Measurements from ENCODE around the gene GABRB2. TPM values are rescaled to one million over a fixed set of nuclear protein-coding genes. Genes with fewer than 3 reads are reported as not detected.
A peak's percentile ranks its signal among the peaks of the same experiment; 100 is the strongest.
"Not testable (repeated sequence)": the region's sequence is repeated elsewhere in the genome, so short reads cannot be mapped to it uniquely, and the experiment has no call there.

Gene GABRB2
- total RNA-seq, 2 donors from 2014 or later: 1.4 TPM

DNA sequence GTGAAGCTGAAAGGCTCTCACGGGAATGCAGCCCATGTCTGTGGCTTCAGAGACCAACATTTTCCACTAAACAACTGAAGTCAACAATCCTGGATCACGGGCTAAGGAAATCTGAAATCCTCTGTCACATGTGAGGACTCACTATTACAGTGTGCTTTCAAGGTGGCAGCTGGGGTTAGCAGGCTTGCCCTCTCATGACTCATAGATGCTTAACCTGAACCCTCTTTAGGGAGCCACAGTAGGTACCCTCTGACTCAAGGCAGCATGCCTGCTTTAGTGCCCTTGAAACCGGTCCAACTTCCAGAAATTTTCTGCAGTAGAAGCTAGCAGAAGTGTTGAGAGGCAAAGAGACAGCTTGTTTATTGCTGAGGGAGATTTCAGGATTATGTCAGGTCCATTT lies 232.5 kb downstream of the GABRB2 start:
- ATAC-seq (peak in 1 of 2 donors; percentile 92), DNase-seq (no peak)
- intact Hi-C loops (cut with DNase I): no loop called here

DNA sequence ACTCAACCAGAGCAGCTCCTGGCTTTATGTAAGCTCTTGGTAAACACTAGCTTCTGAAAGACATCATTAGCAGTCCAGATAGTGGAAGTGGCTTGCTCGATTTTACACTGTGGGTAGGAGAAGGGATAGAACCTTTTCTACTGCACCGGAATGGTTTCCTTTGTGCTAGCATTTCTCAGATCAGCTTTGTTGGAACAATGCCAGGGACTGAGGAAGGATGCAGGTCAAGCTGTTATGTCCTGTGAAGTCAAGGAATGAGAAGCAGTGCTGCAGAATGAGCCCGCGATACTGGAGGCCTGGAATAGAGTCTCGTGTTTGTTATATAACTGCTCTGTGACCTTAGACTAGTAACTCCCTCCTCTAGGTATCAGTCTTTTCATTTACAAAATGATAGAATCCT lies 233.6 kb downstream of the GABRB2 start:
- ATAC-seq (no peak), DNase-seq (no peak)
- intact Hi-C loops (cut with DNase I): no loop called here

DNA sequence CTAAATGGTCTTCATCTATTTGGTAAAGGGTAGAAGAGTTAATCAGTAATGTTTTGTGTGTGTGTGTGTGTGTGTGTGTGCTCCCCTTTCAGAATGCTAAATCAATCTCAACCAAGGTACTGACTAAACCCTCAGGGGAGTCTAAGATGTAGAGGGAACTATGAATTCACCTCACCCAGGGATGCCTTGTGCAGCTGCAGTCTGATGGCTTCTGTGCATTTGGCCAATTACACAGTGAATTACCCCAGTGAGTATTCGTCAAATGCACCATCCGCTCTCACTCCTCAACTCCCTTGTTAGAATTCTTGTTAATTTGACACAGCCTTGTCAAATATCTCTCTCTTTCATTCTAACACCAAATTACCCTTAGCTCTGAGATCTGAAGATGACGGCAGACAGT lies 234.6 kb downstream of the GABRB2 start:
- DNase-seq (no peak), ATAC-seq (no peak)
- intact Hi-C loops (cut with DNase I): no loop called here

DNA sequence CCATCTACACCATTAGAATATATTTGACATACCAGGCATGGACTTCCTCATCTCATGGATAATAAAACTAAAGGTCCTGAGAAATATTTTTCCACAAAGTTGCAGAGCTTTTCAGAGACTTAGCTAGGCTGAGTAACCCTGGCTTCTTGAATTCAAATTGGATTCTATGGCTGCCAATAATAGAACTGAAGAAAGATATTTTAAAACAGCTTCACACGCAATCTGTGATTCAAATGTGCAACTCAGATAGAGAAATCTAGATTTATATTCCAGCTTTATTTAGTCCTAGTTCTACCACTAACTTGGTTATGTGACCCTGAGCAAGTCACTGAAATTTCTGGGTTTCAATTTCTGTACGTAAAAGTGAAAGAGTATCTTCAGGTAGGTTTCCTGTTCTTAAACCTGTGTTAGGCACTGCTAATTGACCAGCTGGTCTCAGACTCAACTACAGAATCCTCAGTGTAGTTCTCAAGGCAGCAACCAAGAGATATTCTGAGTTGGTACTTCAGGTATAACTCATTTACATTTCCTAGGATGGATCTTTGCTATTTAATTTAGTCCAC lies 235.3 kb downstream of the GABRB2 start:
- intact Hi-C loops (cut with DNase I): no loop called here
- ATAC-seq (no peak), DNase-seq (no peak)

DNA sequence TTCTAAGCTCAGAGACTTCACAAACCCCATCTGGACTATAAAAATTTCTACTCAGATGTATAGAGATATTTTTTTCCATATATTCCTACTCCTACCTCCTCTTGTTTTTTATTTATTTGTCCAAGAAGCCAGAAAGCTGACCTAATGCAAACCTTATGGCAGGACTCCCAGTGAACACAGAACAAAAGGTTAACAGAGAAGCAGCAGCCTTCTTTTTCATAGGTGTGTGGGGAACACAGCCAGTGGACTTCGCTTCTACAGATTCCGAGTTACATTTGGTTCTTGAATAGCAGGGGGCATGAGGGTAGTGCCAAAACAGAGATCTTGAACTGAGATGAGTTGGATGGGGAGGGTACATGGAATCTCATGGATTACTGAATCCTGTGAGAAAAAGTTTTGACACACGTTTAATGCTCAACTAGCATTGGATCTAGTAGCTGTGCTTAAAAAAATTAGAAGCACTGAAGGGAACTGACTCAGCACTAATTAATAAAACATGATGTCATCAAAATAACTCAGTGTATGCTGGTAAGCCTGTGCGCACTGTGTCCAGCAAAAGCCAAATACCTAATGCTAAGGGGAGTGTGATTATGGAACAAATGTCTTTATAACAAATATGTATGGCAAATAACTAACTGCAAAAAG lies 240.1 kb downstream of the GABRB2 start:
- intact Hi-C loops (cut with DNase I): no loop called here
- DNase-seq (no peak), ATAC-seq (peak; percentile 55 to 82)

DNA sequence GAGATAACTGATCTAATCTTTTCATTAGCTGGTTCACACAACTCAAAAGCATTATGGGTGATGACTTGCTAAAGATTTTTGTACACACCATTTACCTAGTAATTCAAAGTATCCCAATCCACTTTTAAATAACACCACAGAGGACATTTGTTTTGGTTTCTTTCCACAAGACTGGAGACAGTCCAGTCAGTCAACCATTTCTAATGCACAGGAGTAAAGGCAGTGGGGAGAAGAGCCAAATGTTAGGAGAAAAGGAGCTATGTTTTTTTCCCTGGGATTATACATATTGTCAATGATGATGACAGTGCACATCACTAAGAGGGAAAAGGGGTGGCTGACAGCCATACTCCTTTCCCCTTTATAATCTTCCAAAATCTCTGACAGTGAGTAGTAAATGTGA lies 240.9 kb downstream of the GABRB2 start:
- no peak for ATAC-seq
- no peak for DNase-seq
- intact Hi-C loops (cut with DNase I): no loop called here

DNA sequence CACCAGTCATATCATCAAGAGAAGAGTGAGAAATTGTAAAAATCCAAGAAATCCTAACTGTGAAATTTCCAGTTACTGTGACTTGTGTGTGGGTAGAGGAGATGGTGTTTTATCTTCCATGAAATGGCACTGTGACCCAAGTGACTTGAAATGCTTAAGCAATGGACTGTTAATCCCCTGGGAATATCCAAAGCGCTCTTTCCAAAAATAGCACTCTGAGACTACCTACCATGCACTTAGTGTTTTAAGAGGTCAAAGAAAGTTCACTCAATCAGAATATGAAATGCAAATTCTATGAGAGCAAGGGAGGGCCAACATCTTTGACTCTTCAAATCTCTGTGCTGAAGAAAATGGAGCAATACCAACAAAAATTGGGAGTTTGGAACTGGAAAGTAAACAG lies 244.0 kb downstream of the GABRB2 start:
- ATAC-seq: peak; percentile 85 to 91
- no peak for DNase-seq

DNA sequence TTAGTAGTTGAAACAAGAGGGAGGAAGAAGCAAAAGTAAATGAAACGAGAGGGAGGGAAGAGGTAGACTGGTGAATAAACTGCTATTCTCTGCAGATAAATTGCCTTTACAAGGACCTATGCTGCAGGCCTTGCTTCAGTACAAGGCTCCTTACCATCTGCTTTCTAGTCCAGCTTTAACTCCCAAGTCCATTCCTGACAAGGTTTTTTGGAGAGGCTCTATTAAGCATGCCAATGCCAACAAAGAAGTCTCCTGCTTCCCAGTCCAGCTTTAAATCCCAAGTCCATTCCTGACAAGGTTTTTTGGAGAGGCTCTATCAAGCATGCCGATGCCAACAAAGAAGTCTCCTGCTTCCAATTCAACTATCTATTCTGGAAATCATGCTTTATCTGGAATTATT lies 244.9 kb downstream of the GABRB2 start:
- intact Hi-C loops (cut with DNase I): no loop called here
- no peak for ATAC-seq

More for the DNA sequence above, 244.0 kb downstream of the GABRB2 start:
- intact Hi-C loops (cut with DNase I): no loop called here

DNA sequence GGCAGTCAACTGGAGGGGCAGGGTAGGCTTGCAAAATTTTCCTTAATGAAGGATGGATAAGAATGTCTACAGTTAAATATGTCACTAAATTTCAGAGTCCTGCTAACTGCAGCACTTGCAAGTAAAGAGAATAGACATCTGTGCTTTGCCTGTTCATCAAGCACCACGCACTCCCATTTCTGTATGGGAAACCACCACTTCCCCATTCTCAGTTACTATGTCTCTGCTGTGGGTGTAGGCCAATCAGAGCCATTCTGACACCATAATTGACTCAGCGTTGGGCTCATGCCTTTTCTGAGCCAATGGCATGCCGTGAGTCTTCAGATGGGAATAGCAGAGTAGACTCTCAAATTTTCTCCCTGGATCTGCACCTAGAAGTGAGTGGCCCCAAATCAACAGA lies 247.5 kb downstream of the GABRB2 start:
- ATAC-seq (no peak), DNase-seq (no peak)
- intact Hi-C loops (cut with DNase I): no loop called here

More for the DNA sequence above, 244.9 kb downstream of the GABRB2 start:
- DNase-seq: no peak

DNA sequence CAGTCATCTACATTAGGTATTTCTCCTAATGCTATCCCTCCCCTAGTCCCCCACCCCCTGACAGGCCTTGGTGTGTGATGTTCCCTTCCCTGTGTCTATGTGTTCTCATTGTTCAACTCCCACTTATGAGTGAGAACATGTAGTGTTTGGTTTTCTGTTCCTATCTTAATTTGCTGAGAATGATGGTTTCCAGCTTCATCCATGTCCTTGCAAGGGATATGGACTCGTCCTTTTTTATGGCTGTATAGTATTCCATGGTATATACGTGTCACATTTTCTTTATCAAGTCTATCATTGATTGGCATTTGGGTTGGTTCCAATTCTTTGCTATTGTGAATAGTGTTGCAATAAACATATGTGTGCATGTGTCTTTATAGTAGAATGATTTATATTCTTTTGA lies 249.1 kb downstream of the GABRB2 start:
- ATAC-seq; intact Hi-C loops (cut with DNase I); DNase-seq: not testable (repeated sequence)

DNA sequence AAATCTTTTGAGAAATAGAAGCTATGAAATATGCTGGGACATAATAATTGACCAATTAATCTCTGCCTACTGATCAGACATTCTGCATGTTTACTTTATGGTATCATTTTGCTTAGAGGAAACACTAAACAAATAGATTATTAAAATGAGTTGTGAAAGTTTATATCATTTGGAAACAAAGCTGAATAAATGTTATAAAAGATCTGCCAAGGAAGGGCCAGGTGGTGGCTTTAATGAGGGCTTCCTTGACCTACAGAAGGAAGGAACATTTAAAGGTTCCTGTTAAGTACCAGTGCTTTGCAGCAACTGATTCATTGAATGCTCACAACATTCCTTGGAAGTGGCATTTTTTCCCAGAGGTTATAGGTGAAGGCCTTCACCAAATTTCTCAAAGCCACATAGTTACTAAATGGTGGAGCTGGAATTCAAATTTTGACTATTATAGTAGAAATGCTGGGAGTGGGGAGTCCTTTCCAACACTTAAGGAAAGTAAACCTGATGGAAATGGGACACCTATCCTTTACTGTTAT lies 250.7 kb downstream of the GABRB2 start:
- ATAC-seq (no peak), DNase-seq (no peak)
- intact Hi-C loops (cut with DNase I): no loop called here

DNA sequence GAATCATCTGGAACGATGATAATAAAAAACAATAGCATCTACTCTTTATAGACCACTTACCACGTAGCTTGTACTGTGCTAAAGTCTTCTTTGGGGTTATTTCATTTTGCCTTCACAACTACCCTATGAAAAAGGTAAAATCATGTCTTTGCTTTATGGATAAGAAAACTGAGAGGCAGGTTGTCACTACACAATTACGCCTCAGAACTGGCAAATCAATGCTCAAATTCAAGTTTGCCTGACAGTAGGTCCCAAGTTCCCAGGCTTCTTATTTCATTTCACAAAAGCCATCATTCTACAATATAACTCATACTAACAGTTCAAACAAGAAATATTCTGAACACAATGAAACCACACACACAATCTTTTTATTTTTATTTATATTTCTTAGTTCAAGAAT lies 258.5 kb downstream of the GABRB2 start:
- intact Hi-C loops (cut with DNase I): no loop called here
- no peak for ATAC-seq
- DNase-seq: no peak

DNA sequence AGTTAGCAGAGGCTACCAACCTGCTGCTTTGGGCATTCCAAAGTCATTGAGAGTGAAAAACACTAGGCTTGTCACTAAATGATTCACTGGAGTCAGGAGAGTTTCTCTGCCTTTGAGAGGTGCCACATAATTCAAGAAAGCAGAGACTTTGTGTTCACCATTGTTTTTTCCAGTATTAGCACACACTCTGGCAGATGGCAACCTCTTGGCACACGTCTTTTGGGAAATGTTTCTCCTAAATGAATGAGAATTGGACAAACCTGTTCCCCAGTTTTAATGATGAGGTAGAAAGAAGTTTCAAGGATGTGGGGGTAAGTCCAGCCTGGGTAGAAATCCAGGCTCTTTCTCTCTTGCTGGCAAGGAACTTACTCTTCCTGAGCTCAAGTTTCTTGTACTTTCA lies 259.1 kb downstream of the GABRB2 start:
- ATAC-seq: no peak
- DNase-seq: no peak
- intact Hi-C loops (cut with DNase I): no loop called here

DNA sequence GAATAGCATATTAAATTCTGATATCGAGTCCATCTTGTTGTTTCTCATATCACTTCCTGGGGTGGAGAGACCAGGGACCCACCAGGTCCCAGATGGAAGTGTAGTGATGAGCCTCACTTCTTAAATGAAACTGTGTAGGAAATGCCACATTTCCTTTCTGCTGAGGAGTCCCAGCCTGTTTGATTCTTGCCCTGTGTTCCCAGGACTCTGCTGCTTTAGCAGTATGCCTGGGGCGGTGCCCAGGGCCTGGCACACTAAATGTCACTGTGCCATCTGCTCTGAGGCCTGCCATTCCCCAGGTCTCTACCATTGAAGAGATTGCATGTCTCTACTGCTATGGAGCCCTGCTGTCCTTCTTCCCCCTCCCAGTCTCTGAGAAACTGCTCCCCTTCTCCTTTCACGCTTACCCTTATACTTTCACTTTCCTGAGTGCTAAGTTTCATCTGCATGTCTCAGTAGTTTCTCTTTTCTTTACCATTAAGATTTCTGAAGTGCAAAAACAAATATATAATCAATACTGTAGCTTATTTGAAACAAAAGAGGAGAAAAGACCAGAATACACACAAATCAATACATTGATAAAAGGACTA lies 260.4 kb downstream of the GABRB2 start:
- intact Hi-C loops (cut with DNase I): no loop called here

DNA sequence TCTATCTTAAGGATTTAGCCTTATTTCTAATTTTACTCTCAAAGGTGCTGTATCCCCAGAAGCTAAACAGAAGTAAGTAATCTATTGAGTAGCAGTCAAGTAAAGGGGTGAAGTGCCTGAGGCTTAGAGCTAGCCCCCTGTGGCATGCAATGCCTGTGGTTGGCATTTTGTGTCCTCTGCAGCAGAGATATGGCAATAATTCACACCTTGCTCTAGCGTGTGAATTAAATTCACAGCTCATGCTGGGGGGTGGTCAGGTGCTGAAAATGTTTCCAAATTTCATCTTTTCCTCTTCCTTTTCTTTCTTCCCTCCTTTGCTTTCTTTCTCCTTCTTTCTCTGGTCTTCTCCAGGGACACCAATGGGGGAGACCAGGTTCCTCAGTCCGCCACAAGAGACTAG lies 262.1 kb downstream of the GABRB2 start:
- intact Hi-C loops (cut with DNase I): no loop called here
- DNase-seq (no peak), ATAC-seq (no peak)

More for the DNA sequence above, 260.4 kb downstream of the GABRB2 start:
- no peak for ATAC-seq
- DNase-seq: no peak

DNA sequence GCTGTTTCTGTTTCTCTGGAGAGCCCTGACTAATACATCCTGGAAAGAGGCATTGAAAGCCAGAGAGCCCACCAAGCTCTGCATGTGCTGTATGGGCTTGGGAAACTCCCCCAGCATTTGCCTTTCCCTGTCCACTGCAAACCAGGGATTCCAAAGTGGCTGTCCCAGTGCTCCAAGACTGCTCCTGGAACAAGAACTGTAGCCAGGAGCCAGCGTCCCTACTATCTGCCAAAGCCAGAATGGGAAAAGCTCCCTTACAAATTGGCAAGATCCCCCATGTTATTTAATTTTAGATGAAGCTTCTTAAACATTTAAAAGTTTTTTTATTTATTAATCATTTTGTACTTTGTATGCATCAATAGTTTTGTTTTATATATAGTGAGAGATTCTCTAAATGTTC lies 263.2 kb downstream of the GABRB2 start:
- intact Hi-C loops (cut with DNase I): no loop called here
- ATAC-seq (peak in 1 of 2 donors; percentile 8), DNase-seq (no peak)

DNA sequence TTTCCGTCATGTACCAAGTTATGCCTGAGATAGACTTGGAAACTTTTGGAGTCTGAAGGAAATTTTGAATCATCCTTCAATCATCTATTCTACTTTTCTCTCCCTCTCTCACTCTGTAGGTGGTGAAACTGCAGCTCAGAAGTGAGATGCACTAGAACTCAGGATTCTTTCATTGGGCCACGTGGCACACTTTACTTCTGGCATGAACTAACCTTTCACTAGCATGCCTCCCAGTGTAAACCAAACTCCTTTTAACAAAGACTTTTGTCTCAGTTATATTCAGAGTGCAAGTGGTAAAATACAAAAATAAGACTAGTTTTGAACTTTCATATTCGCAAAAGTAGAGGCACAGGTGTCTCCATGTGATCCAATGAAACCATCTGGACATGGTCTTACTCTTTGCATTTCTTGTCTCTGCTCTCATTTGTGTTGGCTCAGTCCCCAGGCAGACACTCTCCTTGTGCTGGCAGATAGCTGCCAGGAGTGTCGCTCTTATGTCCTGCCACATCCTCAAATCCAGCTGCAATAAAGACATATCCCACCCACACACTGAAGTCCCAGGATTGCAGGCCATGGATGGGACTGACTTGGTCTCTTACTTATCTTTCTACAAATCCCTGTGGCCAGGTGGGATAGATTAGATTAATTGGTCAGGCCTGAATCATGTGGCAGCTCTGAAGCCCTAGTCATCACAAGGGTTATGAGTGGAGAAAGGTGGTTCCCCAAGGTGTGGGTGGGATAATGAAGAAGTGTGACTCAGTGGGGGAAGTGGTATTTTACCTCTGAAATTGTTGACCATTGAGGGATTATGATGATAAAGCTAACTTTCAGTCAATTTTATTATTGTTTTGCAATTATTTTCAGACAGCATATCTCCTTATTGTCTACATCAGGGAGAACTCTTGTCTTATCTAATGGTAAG lies 267.5 kb downstream of the GABRB2 start:
- peak in 1 of 2 donors; percentile 61 for ATAC-seq
- intact Hi-C loops (cut with DNase I): no loop called here
- no peak for DNase-seq

DNA sequence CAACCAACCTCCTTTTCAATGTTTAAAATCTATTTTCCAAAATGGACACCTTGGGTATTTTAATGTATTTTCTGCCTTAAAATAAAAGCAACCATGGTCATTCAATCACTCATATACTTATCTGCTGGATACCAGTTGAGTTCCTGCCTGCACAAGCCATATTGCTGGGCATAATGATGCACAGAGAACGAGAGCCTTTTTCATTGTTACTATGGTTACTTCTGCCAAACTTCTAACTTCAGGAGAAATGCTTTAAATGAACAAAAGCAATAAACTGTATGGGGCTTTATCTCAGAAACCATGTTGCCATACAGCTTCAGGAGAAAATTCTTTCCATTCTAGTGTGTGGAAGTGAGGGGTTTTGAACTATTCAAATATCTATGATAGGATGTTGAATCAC lies 269.5 kb downstream of the GABRB2 start:
- ATAC-seq (no peak), DNase-seq (no peak)
- intact Hi-C loops (cut with DNase I): no loop called here

DNA sequence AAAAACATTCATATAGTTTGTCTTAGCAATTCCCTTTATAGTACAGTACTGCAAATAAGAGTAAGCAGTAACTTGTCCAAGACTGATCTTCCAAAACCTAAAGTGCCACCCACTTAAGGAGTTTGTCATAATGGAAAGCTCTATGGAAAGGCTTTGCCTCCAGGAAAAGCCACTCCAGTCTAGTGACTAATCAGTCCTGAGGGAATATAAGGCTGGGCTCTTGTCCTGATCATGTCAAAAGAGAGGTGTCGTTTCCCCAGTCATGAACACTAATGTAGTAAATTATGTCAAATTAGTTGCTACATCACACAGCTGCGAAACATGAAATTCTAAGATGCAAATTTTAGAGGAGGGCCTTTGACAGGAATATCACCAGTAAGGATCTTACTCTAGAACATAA lies 271.6 kb downstream of the GABRB2 start:
- ATAC-seq (no peak), DNase-seq (no peak)
- intact Hi-C loops (cut with DNase I): no loop called here

DNA sequence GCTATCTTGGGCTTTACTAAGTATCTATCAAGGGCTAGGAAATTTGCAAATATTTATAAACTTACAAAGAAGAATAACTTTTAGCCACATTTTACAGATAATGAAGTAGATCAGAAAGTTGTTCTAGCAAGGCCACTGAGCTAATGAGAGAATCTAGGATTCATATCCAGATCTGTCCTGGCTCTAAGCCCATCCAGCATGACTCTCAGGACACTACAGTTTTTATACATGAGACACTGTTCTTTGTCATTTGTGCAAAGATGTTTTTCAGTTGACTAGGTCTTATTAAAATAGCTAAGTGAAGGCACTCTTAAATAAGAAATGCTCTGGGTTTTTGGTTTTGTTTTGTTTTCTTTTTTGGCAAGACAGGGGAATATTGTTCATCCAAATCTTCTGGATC lies 273.1 kb downstream of the GABRB2 start:
- ATAC-seq: no peak
- DNase-seq: no peak
- intact Hi-C loops (cut with DNase I): no loop called here
